ENCODE data around the gene TANC1. TPM values are rescaled to one million over a fixed set of nuclear protein-coding genes. Genes with fewer than 3 reads are reported as not detected.

Gene TANC1
- total RNA-seq, 1 experiment from 2014 or later: 2.5 TPM

- no peak overlapping the region for H4K5ac ChIP-seq (ENCODE audit: insufficient read length, low read depth, low read length)
- no peaks in the 10 kb centered on the region for H3K9me3 ChIP-seq (ENCODE audit: control insufficient read depth, low read depth, low read length)
- DNase-seq: no peak
- H3T11ph ChIP-seq (ENCODE audit: low read length): no peak overlapping the region
- no peak overlapping the region for H3K18ac ChIP-seq (ENCODE audit: insufficient read length, low read depth, low read length)
- no peak overlapping the region for H3K56ac ChIP-seq (ENCODE audit: insufficient read length, low read depth, low read length)
- H3K36me3 Mint-ChIP-seq (ENCODE audit: insufficient read depth in 1 of 3, low read depth in 3 of 3): peaks cover 0 to 2% (median 0%) of the 10 kb centered on the region in 3 experiments; a peak in 2 of 7 replicates
- H3K27me3 Mint-ChIP-seq (ENCODE audit: low read depth): peaks cover 72% of the 10 kb centered on the region
- H3K14ac ChIP-seq (ENCODE audit: insufficient read depth, low read length): no peak overlapping the region
- H3K23me2 ChIP-seq (ENCODE audit: insufficient read length, low read depth, low read length, poor library complexity, severe bottlenecking): peaks cover 19% of the 10 kb centered on the region
- H2BK12ac ChIP-seq (ENCODE audit: insufficient read length, low read depth, low read length): no peak overlapping the region
- H3K9ac ChIP-seq (ENCODE audit: extremely low read depth, insufficient read length, low read length): no peak overlapping the region
- H3K79me1 ChIP-seq (ENCODE audit: insufficient read depth, low read depth, low read length, poor library complexity, severe bottlenecking): no peaks in the 10 kb centered on the region
- H3K27me3 ChIP-seq (ENCODE audit: insufficient read depth, low read length): peaks cover 17% of the 10 kb centered on the region; the same call in 1 of the 2 replicates
- H2AK5ac ChIP-seq (ENCODE audit: insufficient read length, low read length): no peak overlapping the region
- H3K9me3 Mint-ChIP-seq: peaks cover 0 to 6% of the 10 kb centered on the region in 2 experiments; a peak in 3 of 5 replicates
- no CpG with 5 or more reads among the region's 1 CpG for WGBS (ENCODE audit: extremely low coverage, insufficient read length, low lambda C conversion rate)
- no peak overlapping the region for H4K8ac ChIP-seq (replicated peaks; ENCODE audit: insufficient read length, low read depth, low read length)
- no peak overlapping the region for H2BK15ac ChIP-seq (ENCODE audit: low read depth, low read length)
- H3K79me2 ChIP-seq (ENCODE audit: insufficient read depth, low read length): no peaks in the 10 kb centered on the region
- no peak overlapping the region for H3K4me3 Mint-ChIP-seq
- no peak overlapping the region for H2BK5ac ChIP-seq (ENCODE audit: insufficient read length, low read length)
- no peak overlapping the region for H3K27ac ChIP-seq (ENCODE audit: insufficient read length, low read depth, low read length)
- no peak overlapping the region for H3K4ac ChIP-seq (ENCODE audit: low read depth, low read length)
- H2AFZ ChIP-seq (ENCODE audit: low read length): no peak overlapping the region
- no peaks in the 10 kb centered on the region for H3K4me1 ChIP-seq (ENCODE audit: insufficient read depth, low read length)
- H3K4me1 Mint-ChIP-seq: peaks cover 29 to 37% of the 10 kb centered on the region in 2 experiments
- no peak overlapping the region for H3K23ac ChIP-seq (ENCODE audit: insufficient read length, low read depth, low read length)
- H4K91ac ChIP-seq (ENCODE audit: insufficient read length, low read depth, low read length): no peak overlapping the region
- H2BK120ac ChIP-seq (ENCODE audit: low read depth, low read length, poor library complexity, severe bottlenecking): no peak overlapping the region
- no peak overlapping the region for H3K27ac Mint-ChIP-seq
- TF ChIP-seq CTCF (conservative IDR thresholded peaks at IDR 0.05): no peak
- H4K20me1 ChIP-seq (ENCODE audit: control insufficient read depth, insufficient read depth, insufficient read length): no peaks in the 10 kb centered on the region
- no peak overlapping the region for H3K4me2 ChIP-seq (ENCODE audit: insufficient read depth, insufficient read length, low read length)
- H2BK20ac ChIP-seq (ENCODE audit: low read depth, low read length, poor library complexity, severe bottlenecking): no peak overlapping the region
These were observed 2.1 kb upstream of the TANC1 start for GRCh38 chr2:158966312-158966711.
